OCI-LY1 (cell line): ENCODE results near the gene PCDHGA11.
"Not testable (repeated sequence)": the region's sequence is repeated elsewhere in the genome, so short reads cannot be mapped to it uniquely, and the experiment has no call there.

Source experiments
- H2AFZ ChIP-seq: fragments of 200-600 bp; sonication (generic), shearing (Covaris generic); 2 replicates; pipeline ENCODE4 v1.6.0; 2014; ENCODE audit warnings: antibody characterized with exemption, mild to moderate bottlenecking, low read length
- H3F3A ChIP-seq: fragments of 200-600 bp; sonication (generic), shearing (Covaris generic); 2 replicates; pipeline ENCODE4 v1.6.0; 2014; ENCODE audit warnings: mild to moderate bottlenecking, antibody characterized with exemption, low read length, moderate library complexity; ENCODE audit not compliant: insufficient read depth
- H3K27ac ChIP-seq: fragments of 200-600 bp; sonication (generic); 2 replicates; pipeline ENCODE4 v1.5.1; 2014; ENCODE audit warnings: low read length, mixed run types, mild to moderate bottlenecking, low read depth; ENCODE audit not compliant: poor library complexity, severe bottlenecking
- H3K27me3 ChIP-seq: fragments of 200-600 bp; sonication (generic); 2 replicates; pipeline ENCODE4 v1.6.0; 2014; ENCODE audit warnings: antibody characterized with exemption, mild to moderate bottlenecking, low read length, moderate library complexity; ENCODE audit not compliant: insufficient read depth
- H3K36me3 ChIP-seq: fragments of 200-600 bp; sonication (generic); 2 replicates; pipeline ENCODE4 v1.6.1; 2014; ENCODE audit warnings: mild to moderate bottlenecking, antibody characterized with exemption, low read length, moderate library complexity, mixed read lengths; ENCODE audit not compliant: insufficient read depth
- H3K4me1 ChIP-seq: fragments of 200-600 bp; sonication (generic); 2 replicates; pipeline ENCODE4 v1.5.1; 2014; ENCODE audit warnings: mild to moderate bottlenecking, low read length, moderate library complexity; ENCODE audit not compliant: insufficient read depth, severe bottlenecking
- H3K4me2 ChIP-seq: fragments of 200-600 bp; sonication (generic), shearing (Covaris generic); 2 replicates; pipeline ENCODE4 v1.6.1; 2014; ENCODE audit warnings: low read length
- H3K4me3 ChIP-seq: fragments of 200-600 bp; sonication (generic); 2 replicates; pipeline ENCODE4 v1.5.1; 2014; ENCODE audit warnings: low read length, low read depth, mild to moderate bottlenecking, mixed read lengths; ENCODE audit not compliant: poor library complexity, severe bottlenecking
- H3K79me2 ChIP-seq: fragments of 200-600 bp; shearing (Covaris generic); 2 replicates; pipeline ENCODE4 v1.6.1; 2016; ENCODE audit warnings: mixed run types, low read length, mixed read lengths; ENCODE audit not compliant: insufficient read depth
- H3K9ac ChIP-seq: fragments of 200-600 bp; sonication (generic), shearing (Covaris generic); 2 replicates; pipeline ENCODE4 v1.6.1; 2014; ENCODE audit warnings: mild to moderate bottlenecking, low read length, mixed read lengths
- H3K9me2 ChIP-seq: fragments of 200-600 bp; sonication (generic), shearing (Covaris generic); 2 replicates; pipeline ENCODE4 v1.6.1; 2014; ENCODE audit warnings: low read depth, mild to moderate bottlenecking, low read length, mixed read lengths
- H3K9me3 ChIP-seq: fragments of 200-600 bp; shearing (Covaris generic); 2 replicates; pipeline ENCODE4 v1.6.1; 2014; ENCODE audit warnings: low read length, mixed read lengths
- H4K20me1 ChIP-seq: fragments of 200-600 bp; sonication (generic), shearing (Covaris generic); 2 replicates; pipeline ENCODE4 v1.6.0; 2016; ENCODE audit warnings: mild to moderate bottlenecking, low read length; ENCODE audit not compliant: insufficient read depth
- CTCF ChIP-seq: fragments of 200-600 bp; sonication (generic), shearing (Covaris generic); IDR thresholded peaks from 2 replicates; pipeline ENCODE4 v1.5.1; 2017; ENCODE audit warnings: mild to moderate bottlenecking, antibody characterized with exemption, low read length, moderate library complexity, mixed read lengths
- EZH2 ChIP-seq: fragments of 200-600 bp; sonication (generic), shearing (Covaris generic); IDR thresholded peaks from 2 replicates; pipeline ENCODE4 v1.8.0; 2017; ENCODE audit warnings: borderline replicate concordance, mixed run types, mild to moderate bottlenecking, antibody characterized with exemption, low read length, moderate library complexity, mixed read lengths

PCDHGA11 gene

DNA sequence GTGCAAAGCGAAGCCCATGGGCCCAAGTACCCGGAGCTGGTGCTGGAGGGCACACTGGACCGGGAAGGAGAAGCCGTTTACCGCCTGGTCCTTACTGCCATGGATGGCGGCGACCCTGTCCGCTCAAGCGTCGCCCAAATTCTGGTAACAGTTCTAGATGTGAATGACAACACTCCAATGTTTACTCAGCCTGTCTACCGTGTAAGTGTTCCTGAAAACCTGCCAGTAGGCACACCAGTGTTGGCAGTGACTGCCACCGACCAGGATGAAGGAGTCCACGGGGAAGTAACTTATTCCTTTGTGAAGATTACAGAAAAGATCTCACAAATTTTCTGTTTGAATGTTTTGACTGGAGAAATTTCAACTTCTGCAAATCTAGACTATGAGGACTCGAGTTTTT lies 46.2 kb upstream of the PCDHGA11 start:
- no peak overlapping the region for H3K9ac ChIP-seq
- H3K27me3 ChIP-seq: no peaks in the 10 kb centered on the region
- no peaks in the 10 kb centered on the region for H3K36me3 ChIP-seq
- TF ChIP-seq EZH2 (no peak), CTCF (no peak)
- H3K4me3 ChIP-seq: no peak overlapping the region
- no peak overlapping the region for H2AFZ ChIP-seq
- H3K4me1 ChIP-seq: no peaks in the 10 kb centered on the region
- H3F3A ChIP-seq: 0 out of 2 replicates have a peak, but pooled peaks cover 3% of the 10 kb centered on the region
- H3K9me3 ChIP-seq: peaks cover 19% of the 10 kb centered on the region
- H3K9me2 ChIP-seq: no peaks in the 10 kb centered on the region
- no peak overlapping the region for H3K27ac ChIP-seq
- no peaks in the 10 kb centered on the region for H4K20me1 ChIP-seq
- no peaks in the 10 kb centered on the region for H3K79me2 ChIP-seq
- H3K4me2 ChIP-seq: no peak overlapping the region

GRCh38 chr5:141375444-141376155 lies 45.3 kb upstream of the PCDHGA11 start:
- not testable (repeated sequence) for H3K4me1 ChIP-seq, H3K9me2 ChIP-seq, H3F3A ChIP-seq, H3K27ac ChIP-seq, H3K79me2 ChIP-seq, H3K4me2 ChIP-seq, H3K27me3 ChIP-seq, H4K20me1 ChIP-seq, H3K4me3 ChIP-seq, H3K36me3 ChIP-seq, H3K9ac ChIP-seq, H2AFZ ChIP-seq
- H3K9me3 ChIP-seq: peaks cover 19% of the 10 kb centered on the region

DNA sequence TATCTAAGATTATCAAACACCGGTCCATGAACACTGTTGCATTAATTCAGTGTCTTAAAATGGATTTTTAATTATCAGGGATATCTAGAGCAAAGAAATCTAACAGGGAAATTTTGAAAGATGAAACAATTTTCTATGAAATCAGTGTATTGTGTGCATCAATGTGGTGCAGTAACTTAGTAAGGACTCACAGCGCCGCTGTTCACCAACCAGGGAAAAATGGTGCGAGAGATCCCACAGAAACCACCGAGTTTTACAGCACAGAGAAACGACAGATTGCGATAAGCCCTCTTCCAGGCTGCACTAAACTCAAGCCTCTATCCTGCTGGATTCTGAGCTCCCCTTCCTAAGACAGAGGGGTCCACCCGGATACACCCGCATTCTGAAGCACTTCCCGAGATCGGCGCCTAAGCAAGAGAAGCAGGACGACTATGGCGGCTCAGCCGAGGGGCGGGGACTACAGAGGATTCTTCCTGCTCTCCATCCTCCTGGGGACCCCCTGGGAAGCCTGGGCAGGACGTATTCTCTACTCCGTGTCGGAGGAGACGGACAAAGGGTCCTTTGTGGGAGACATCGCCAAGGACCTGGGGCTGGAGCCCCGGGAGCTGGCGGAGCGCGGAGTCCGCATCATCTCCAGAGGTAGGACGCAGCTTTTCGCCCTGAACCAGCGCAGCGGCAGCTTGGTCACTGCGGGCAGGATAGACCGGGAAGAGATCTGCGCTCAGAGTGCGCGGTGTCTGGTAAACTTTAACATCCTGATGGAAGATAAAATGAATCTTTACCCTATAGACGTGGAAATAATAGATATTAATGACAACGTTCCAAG lies 38.2 kb upstream of the PCDHGA11 start, which contains the start of gene PCDHGA7:
PCDHGA7 (plus strand) TSS at position 274 of the 826 bp plus-strand sequence; CDS start at position 432, 158 bp downstream.
- Histone ChIP-seq H3K4me2 (no peak within 1 kb of the TSS), H3K4me3 (no peak within 1 kb of the TSS), H4K20me1 (no peaks in the 10 kb centered on the region), H3K27me3 (no peaks in the 10 kb centered on the region), H2AFZ (no peak within 1 kb of the TSS), H3K9ac (no peak within 1 kb of the TSS), H3K9me3 (peaks cover 9% of the 10 kb centered on the region), H3K79me2 (no peaks in the 10 kb centered on the region), H3K9me2 (no peaks in the 10 kb centered on the region), H3K36me3 (no peaks in the 10 kb centered on the region), H3K27ac (no peak within 1 kb of the TSS), H3F3A (no peaks in the 10 kb centered on the region), H3K4me1 (no peaks in the 10 kb centered on the region)
- TF ChIP-seq CTCF: no peak
- TF ChIP-seq EZH2: no peak
